NCI-H2081 (cell line): ENCODE measurements around the gene MTHFD1.

Experiments
- DNase-seq, 2 experiments: peaks; one replicate each; lab custom pipeline; 2025; lab: John Stamatoyannopoulos, UW

The MTHFD1 gene

DNA sequence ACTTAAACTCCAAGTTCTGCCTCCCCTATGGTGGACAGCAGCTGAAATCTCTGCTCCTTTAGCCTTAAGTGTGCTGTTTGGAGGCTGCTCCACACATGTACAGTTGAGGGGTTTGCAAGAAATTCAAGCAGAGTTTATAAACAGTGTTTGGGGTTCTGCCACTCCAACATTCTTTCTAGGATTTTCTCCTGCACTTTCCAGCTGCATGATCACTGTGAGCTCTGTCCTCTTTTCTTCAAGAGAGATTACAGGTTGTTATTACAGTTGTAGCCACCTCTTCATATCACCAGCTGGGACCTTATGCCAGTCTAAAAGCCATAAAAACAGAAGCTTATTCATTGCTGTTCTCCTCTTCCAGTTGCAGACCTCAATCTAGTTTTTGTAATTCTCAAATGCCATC, 107.1 kb downstream of the MTHFD1 start:
- no peak for DNase-seq

DNA sequence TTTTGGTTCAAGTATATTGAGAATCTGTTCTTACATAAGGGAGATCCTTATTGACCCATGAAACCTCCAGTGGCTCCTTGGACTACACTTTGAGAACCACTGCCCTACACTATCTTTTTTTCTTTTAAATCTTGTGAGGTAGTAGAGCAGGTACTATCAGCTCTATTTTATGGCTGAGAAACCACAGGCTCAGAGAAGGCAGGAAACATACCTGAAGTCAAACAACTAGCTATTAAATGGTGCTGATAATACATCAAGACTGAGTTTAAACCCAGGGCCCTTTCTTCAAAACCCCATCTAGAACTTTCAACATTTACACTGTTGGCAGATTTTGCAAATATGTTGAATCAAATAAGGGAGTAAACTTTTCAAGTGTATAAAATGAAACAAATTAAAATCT, 108.6 kb downstream of the MTHFD1 start:
- DNase-seq = no peak

DNA sequence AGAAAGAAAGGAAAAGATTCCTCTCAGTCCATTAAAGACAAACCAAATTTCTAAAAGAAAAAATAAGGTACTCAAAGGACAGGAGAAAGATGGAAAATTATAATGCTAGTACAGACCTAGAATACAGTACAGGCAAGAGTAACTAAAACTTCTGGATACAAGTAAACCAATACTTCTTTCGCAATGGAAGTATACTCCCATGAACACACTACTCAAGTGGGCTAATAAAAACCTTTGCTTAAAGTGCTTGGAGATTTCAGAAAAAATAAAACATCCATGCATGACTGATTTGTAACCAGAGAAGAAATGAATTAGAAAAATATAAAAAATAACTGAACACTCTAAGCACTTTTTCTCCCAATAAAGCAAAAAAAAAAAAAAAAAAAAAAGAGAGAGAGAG, 111.9 kb downstream of the MTHFD1 start:
- no peak for DNase-seq

DNA sequence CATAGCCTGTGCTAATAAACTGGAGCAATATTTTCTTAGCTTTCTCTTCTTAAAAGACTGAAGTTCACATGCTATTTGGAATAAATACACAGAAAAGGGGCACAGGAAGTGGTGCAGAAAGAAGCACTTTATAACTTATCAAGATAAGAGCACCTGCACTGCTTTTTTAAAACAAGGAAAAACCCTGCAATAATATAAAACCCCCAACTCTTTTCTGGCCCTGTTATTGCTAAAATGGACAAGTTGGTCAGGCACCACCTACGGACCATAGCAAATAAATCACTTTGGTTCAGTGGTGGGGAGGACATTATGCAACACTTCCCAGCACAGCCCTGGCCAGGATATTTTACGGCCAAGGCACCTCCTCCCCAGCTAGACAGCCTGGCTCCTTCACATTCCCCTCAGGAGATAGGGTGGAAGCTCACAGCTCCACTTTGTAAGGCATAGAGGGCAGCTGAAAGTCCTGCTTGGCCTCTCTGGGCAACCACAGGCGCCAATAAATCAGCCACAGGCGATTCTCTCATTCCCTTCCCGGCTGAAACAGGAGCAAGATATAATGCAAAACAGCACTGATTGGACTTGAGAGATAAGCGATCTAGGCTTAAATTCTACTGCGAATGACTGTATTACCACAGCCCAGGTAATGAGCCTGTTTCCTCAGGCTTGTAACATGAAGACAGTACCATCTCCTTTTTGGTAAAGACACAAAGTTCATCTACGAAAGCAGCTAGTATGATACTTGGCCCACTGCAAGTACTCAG, 113.4 kb downstream of the MTHFD1 start:
- peak; percentile 3 to 47 for DNase-seq

DNA sequence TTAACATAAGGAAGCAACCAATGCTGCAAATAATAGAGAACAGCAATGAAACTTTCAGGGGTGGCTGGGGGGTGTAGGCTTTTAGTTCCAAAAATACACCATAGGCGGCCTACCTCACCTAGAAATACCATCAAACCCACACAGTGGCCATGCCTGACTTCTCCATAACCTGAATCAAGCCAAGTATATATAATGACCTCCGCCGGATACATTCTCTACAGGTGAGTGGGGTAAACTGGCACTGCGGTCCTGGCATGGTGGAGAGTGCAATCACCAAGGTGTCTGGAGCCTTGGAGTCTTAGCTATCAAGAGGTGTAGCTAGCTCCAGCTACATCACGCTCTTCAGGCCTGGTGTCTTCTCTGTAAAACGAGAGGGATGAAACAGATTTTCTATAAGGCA, 114.3 kb downstream of the MTHFD1 start:
- DNase-seq = peak in 1 of 2 experiments; percentile 35

GRCh38 chr14:64502887-64503433, 114.8 kb downstream of the MTHFD1 start:
- peak in 1 of 2 experiments; percentile 35 for DNase-seq

DNA sequence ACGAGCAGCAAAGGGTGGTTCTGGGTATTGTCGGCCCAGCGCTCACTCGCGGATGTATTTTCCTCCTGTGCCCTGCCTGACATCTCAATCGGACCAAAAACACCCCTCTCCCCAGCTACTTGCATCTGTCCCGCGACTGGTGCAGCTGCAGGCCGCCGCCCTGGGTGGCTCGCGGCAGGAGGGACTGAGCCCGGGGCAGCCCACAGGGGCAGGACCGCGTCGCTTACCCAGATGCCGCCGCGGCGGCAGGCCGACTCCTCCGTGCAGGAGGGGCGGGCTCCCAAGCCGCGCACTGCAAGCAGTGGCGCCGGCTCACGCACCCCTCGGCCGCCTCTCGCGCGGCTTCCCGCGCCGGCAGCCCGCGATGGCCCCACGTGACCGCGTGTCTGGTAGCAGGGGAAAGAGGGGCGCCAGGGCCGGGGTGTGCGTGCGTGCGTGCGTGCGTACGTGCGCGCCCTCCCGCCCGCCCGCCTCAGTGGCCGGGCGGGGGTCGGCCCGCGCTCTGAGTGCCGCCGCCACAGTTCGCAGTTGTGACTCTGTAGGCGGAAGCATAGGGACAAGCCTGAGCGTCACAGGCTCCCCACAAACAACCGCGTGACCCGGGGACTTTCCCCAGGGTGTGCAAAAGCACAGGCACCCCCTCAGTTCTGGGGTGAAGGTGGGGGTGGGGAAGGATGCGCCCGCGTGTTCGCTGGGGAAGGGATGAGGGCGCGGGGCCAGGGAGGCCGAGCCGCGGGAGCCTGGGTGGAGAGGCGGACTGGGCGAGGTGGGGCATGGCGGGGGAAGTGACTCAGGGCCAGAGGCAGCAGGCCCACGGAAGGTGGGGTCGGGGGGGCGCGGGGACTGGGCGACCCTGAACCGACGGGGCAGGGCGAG, 115.5 kb downstream of the MTHFD1 start, which contains the start of gene ZBTB25:
Gene ZBTB25, minus strand, starts transcription at position 405 of the 876 bp plus-strand sequence. CDS start 13,305 bp downstream, outside the sequence.
- peak; percentile 93 to 95 for DNase-seq

GRCh38 chr14:64504310-64504896, 116.2 kb downstream of the MTHFD1 start, which contains the start of gene ZBTB1:
Gene ZBTB1, plus strand, starts transcription at chr14:64504770. Its CDS starts 16,735 bp downstream, at chr14:64521505.
- DNase-seq = peak; percentile 72 to 90

DNA sequence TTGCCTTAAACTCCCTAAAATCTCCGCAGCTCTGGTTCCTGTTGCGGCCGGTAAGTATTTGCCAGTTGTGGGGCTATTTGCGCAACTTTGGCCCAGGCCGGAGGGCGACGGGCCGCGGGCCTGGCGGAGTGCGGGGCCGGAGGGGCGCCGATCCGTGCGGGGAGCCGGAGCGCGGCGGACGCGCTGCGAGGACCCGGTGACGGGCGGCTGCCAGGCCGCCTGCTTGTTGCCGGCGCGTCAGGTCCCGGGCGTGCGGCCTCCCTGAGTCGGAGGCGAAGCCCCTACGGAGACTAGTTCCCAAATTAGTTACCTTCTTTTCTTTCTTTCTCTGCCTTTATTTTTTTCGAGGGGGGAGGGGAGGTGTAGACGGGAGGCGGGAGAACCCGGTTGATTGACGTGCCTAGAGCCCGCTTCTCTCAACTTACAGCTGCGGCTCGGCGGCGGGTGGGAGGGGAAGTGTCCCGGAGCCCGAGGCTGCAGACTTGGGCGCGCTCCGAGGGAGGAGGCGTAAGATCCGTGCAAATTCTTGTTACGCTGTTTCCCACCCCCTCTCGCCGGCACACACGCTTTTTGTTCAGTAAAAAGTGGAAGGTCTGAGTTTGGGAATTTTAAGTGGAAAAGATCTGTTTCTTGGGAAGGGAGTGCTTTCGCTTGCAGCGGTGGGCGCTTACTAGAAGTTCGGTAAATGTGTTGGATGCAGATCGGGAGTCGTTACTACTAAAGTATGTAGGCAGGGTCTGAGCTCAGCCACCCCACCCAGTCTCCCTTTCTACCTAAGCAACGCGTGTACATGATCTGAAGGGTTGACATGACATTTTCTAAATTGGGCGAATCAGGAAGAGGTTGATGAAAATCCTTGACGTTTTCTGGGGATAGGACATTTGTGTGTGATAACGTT, 117.0 kb downstream of the MTHFD1 start:
- DNase-seq = peak; percentile 80 to 81

DNA sequence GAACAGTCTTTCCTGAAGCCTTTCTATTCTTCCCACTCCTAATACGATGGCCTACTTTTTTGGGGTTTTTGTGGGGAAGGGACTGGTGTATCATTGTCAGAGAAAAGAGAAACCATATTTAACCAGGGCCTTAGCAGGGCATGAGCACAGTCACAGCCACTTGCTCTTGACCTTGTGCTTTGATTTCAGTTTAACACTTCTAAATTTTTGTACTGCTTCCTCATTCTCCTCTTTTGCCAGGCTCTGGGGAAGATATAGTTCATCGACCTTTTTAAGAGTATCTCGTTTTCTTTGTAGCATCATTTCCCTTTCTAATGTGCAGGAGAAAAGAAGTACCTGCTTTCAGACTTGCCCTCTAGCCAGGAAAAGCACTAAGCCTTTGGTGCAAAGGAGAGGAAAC, 118.6 kb downstream of the MTHFD1 start:
- no peak for DNase-seq

- peak; percentile 4 to 23 for DNase-seq
Measured at GRCh38 chr14:64507376-64508156, 119.4 kb downstream of the MTHFD1 start.

GRCh38 chr14:64508215-64508776, 120.1 kb downstream of the MTHFD1 start:
- DNase-seq = no peak

DNA sequence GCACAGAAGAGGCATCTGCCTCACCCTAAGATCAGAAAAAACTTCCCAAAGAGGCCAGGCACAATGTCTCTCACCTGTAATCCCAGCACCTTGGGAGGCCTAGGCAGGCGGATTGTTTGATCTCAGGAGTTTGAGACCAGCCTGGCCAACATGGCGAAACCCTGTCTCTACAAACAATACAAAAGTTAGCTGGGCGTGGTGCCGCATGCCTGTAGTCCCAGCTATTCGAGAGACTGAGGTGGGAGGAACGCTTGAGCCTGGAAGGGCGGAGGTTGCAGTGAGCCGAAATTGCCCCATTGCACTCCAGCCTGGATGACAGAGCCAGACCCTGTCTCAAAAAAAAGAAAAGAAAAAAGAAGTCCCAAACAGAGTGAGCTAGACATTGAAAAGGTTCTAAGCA, 120.9 kb downstream of the MTHFD1 start:
- no peak for DNase-seq
